Cerebellar cortex (tissue), 1 donor: ENCODE results near the gene STAT1.
A peak's percentile ranks its signal among the peaks of the same experiment; 100 is the strongest.
"Not testable (repeated sequence)": the region's sequence is repeated elsewhere in the genome, so short reads cannot be mapped to it uniquely, and the experiment has no call there.

ENCODE experiments used
- DNase-seq: peaks from one replicate; pipeline ENCODE4 v3.0.0-alpha.2; 2015; ENCODE audit warnings: low spot score

Gene STAT1

GRCh38 chr2:191006997-191007783 lies 6.8 kb downstream of the STAT1 start:
- no peak for DNase-seq

GRCh38 chr2:191006297-191006696 lies 7.7 kb downstream of the STAT1 start:
- DNase-seq: no peak

DNA sequence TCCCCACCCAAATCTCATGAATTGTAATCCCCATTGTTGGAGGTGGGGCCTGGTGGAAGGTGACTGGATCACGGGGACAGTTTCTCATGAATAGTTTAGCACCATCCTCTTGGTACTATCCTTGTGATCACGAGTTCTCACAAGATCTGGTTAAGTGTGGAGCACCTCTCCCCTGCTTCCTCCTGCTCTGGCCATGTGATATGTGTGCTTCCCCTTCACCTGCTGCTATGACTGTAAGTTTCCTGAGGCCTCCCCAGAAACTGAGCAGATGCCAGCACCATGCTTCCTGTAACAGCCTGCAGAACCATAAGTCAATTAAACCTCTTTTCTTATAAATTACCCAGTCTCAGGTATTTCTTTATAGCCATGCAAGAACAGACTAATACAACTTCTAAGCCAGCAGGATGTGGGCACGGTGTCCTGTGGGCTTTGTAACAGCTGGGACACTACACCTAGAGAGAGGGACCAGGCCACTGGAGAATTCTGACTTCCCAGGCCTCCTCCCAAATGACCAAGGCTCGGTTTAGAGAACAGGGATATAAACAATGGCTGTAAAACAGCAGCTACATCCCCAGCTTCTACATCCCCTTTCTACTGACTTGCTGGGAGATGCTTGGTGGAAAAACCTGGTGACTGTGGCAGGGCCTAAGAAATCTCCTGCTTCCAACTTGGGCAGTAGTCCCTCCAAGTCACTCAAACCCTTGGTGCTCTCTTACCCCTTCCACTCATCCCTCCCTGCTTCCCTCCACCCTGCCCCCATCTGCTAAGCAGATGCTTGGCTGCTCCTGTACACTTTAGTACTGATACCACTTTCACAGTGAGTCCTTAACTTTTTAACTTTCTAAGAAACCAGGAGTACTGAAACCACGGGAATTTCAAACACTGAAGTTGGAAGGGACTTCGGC lies 10.3 kb downstream of the STAT1 start:
- no peak for DNase-seq

DNA sequence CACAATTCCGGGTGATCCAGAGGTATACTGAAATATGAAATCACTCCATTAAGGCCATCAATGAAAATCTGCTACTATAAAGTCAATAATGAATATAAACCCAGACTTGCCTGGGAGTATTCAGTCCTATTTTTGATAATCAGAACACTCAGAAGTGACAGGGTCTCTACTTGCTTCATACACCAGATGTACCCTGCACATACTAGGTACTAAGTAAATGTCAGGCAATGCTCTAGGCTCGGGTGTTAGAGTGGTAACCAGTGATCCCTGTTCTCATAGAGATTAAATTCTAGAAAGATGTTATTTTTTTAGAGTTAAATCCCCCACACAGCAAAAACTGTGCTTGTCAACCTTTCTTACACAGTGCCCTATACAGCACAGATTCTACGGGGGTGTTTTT lies 12.3 kb downstream of the STAT1 start:
- DNase-seq: no peak

GRCh38 chr2:191001032-191001431 lies 12.9 kb downstream of the STAT1 start:
- no peak for DNase-seq

DNA sequence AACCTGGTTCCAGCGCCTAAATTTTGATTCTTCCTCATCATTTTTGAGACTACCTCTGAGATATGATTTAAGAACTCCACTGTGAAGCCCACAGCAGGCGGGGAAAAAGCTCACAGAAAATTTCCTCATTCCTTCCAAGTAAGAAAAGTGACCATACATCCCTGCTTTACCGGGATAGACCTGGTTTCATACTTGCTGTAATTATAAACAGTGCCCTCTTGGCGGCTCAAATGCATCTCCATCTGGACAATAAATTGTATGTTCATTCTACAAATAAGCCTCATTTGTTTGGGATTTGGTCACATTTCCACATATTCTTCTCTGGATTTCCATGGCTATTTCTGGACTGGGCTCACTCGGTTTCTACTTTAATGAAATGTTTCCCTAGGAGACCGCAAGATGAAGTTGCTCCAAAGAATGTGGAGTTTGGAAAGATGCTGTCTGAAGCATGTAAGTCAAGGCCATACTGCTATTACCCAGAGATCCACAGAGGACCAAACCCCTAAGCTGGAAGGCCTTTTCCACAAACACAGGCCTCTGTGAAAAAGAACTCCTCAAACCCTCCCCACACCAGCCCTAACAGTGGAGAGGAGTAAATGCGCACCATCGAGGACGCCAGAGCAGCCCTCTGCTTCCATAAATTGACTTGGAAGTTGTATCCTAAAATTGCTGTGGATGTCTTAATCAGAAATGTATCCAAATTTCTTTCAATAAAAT lies 13.9 kb downstream of the STAT1 start:
- DNase-seq: no peak

GRCh38 chr2:190999058-190999457 lies 14.9 kb downstream of the STAT1 start:
- no peak for DNase-seq

DNA sequence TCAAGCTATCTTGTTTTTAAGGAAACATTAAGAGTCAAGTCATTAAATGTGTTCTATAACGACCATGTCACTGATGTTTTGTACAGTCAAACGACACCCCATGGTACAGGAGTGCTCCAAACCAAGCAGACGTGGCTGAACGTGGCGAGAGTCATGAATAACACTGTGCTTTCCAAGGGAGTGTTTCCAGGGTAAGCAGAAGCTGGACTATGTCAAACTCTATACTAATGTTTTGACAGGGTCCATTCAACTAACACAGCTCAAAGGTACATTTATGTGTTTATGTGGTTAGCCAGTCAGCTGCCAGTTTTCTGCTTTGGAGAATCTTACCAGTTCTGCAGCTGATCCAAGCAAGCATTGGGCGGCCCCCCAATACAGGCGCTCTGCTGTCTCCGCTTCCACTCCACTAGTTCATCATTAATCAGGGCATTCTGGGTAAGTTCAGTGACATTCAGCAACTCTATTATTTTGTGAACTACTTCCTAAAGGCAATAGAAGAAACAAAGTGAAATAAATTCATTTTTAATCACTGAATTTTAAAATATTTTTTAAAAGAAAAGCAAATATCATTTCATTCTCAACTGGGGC lies 16.4 kb downstream of the STAT1 start:
- DNase-seq: no peak

DNA sequence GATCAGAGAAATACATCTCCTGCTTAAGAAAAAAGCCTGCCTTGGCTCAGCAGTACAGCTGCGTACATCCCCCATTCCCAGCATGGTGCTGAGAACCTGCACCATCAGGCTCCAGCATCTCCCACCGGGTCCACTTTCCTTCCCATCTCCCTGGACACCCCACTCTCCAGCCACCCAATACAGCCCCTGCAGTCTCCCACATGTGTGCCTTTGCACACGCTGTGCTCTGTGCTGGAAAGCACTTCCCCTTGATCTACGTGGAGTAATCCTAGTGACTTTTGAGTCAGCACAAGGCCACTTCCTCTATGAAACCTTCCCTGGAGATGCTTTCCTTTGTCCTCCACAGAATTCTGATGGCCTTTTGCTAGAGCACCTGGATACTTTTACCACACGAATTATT lies 17.0 kb downstream of the STAT1 start:
- no peak for DNase-seq

DNA sequence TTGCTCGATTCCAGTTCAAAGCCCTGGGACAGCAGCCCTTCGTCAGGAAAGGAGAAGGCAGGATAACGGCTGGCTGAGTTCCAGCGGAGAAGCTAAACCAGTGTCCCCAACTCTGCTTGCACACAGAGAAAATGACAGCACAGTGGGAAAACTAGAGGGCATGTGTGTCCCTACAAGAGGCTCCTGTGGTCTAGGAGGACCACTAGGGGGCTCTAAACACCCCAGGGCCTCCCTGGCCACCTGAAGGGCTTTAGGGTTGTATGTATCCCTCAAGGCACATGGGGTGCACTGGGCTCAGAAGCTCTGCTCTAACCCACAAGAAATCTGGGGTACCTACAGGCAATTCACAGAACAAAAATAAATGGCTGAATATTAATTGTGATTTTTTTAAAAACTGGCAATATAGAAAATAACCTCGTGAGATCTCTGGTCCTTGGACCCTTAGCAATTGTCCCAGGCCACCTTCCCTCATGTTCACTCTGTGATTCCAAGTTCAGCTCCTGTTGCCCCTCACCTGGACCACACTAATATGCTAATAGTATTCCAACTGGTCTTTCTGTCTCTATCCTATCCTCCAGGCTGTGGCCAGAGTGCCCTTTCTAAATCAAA lies 17.5 kb downstream of the STAT1 start:
- peak; percentile 40 for DNase-seq

DNA sequence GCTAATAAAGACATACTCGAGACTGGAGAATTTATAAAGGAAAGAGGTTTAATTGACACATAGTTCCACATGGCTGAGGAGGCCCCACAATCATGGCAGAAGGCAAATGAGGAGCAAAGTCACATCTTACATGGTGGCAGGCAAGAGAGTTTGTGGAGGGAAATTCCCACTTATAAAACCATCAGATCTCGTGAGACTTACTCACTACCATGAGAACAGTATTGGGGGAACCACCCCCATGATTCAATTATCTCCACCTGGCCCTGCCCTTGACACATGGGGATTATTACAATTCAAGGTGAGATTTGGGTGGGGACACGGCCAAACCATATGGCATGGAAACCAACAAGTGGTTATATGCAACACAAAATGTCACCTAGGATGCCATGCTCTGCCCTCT lies 18.7 kb downstream of the STAT1 start:
- DNase-seq: not testable (repeated sequence)

- DNase-seq: no peak
These were observed 19.8 kb downstream of the STAT1 start for GRCh38 chr2:190994148-190994547.

GRCh38 chr2:190993292-190993643 lies 20.7 kb downstream of the STAT1 start:
- no peak for DNase-seq

- DNase-seq: no peak
These were observed 23.8 kb downstream of the STAT1 start for GRCh38 chr2:190990132-190990531.

- no peak for DNase-seq
These were observed 25.1 kb downstream of the STAT1 start for GRCh38 chr2:190988910-190989309.

- DNase-seq: no peak
These were observed 26.0 kb downstream of the STAT1 start for GRCh38 chr2:190987938-190988337.

DNA sequence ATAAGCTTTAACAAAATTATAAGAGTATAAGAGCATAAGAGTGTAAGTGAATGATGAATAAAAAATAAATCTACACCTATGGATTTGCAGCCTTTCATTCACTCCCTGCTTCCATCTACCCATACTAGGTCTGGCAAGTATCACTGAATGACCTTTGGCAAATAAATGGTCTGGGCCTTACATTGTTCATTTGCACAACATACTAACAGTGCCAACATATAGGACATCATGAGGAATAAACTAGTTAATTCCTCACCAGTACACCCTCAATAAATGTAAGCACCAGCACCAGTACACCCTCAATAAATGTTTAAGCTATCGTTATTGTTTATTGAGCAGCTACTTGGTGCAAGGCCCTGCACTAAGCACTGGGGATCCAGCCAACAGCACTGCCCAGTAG lies 26.9 kb downstream of the STAT1 start:
- no peak for DNase-seq

DNA sequence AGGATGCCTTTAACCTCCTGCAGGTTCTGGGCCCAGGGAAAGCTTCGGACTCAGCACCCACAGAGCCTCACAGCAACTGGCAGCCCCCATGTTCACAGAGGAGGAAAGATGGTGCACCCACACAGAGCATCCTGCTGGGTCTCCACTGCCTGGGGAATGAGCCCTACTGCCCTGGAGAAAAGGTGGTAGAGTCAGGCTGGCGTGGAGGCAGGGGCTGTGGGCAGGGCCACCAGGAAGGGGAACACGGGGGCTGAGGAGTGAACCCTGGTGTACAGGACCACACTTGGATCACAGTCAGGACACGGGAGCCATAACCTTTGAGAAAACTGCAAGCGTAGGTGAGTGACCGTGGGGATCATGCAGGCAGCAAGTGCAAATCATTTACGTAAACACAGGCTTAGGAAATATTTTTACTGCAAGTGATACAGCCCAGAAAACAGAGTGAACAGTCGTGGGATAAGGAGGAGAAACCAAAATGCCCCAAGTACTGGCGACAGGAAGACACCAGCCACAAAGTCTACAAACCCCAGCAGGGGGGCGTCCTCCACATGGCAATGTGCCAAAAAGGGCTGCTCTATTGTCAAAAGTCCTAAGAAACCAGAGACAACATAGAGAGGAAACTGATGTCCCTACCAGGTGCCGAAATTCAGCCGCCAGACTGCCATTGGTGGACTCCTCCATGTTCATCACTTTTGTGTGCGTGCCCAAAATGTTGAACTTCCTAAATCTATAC lies 27.6 kb downstream of the STAT1 start:
- DNase-seq: no peak

DNA sequence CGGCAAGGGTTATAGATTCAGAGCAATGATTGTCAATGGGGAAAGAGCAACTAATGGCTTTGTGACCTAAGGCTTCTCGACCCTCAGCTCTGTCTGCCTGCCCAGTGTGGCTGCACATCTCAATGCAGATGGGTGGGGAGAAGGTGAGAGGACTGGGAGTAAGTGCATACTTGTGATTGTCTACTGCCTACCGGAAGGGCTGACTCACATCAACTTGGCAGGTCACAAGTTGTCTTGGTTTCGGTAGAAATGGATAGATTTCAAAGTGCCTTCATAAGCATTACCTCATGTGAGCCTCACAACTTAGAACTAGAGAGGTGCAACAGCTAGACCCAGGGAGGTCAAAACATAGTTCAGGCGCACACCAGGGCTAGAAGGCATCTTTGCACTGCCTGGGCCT lies 29.4 kb downstream of the STAT1 start:
- no peak for DNase-seq

- no peak for DNase-seq
These were observed 31.5 kb downstream of the STAT1 start for GRCh38 chr2:190982262-190983034.
